Trophoblast cell (in vitro differentiated cells and primary cell): ENCODE results near the gene LRRN4.
A peak's percentile ranks its signal among the peaks of the same experiment; 100 is the strongest.

ENCODE experiments used
- DNase-seq, 2 donors: peaks; one replicate each; pipeline ENCODE4 v3.0.0-alpha.2; 2016
- H2AFZ ChIP-seq: 2 replicates; pipeline ENCODE4 v1.6.1; 2013; ENCODE audit warnings: low read length, moderate library complexity, mild to moderate bottlenecking; ENCODE audit not compliant: insufficient read depth, poor library complexity
- H2AK5ac ChIP-seq: 2 replicates; pipeline ENCODE4 v1.6.1; 2013; ENCODE audit warnings: mild to moderate bottlenecking, low read length
- H2BK120ac ChIP-seq: 2 replicates; pipeline ENCODE4 v1.6.1; 2013; ENCODE audit warnings: low read length, mild to moderate bottlenecking, moderate library complexity; ENCODE audit not compliant: insufficient read depth, poor library complexity
- H2BK12ac ChIP-seq: 2 replicates; pipeline ENCODE4 v1.6.1; 2013; ENCODE audit warnings: mild to moderate bottlenecking, low read length, moderate library complexity
- H2BK5ac ChIP-seq: 2 replicates; pipeline ENCODE4 v1.6.1; 2013; ENCODE audit warnings: low read length, low read depth, moderate library complexity, mild to moderate bottlenecking; ENCODE audit not compliant: poor library complexity
- H3K14ac ChIP-seq: 2 replicates; pipeline ENCODE4 v1.6.1; 2013; ENCODE audit warnings: mild to moderate bottlenecking, low read length
- H3K18ac ChIP-seq: 2 replicates; pipeline ENCODE4 v1.6.1; 2013; ENCODE audit warnings: mild to moderate bottlenecking, low read length
- H3K23ac ChIP-seq: 2 replicates; pipeline ENCODE4 v1.6.1; 2013; ENCODE audit warnings: low read length
- H3K27ac ChIP-seq: 2 replicates; pipeline ENCODE4 v1.5.1; 2013; ENCODE audit warnings: low read depth, mild to moderate bottlenecking, inconsistent platforms, low read length, moderate library complexity
- H3K27me3 ChIP-seq: 2 replicates; pipeline ENCODE4 v1.6.1; 2013; ENCODE audit warnings: inconsistent platforms, mild to moderate bottlenecking, low read length, moderate library complexity; ENCODE audit not compliant: insufficient read depth
- H3K36me3 ChIP-seq, 2 experiments: 1 replicate in 1 of 2; 2 replicates in 1 of 2; pipeline ENCODE4 v1.6.1; 2013; ENCODE audit warnings: low read length in 2 of 2, mild to moderate bottlenecking in 2 of 2, moderate library complexity in 1 of 2; ENCODE audit not compliant: insufficient read depth in 2 of 2, control insufficient read depth in 1 of 2
- H3K4ac ChIP-seq: 2 replicates; pipeline ENCODE4 v1.6.1; 2013; ENCODE audit warnings: low read depth, mild to moderate bottlenecking, low read length, moderate library complexity
- H3K4me1 ChIP-seq, 2 experiments: 1 replicate in 1 of 2; 2 replicates in 1 of 2; pipeline ENCODE4 v1.6.1; 2013; ENCODE audit warnings: low read length in 2 of 2, mild to moderate bottlenecking in 2 of 2, moderate library complexity in 1 of 2; ENCODE audit not compliant: insufficient read depth in 2 of 2, control insufficient read depth in 1 of 2
- H3K4me2 ChIP-seq: 2 replicates; pipeline ENCODE4 v1.6.1; 2013; ENCODE audit warnings: inconsistent platforms, mild to moderate bottlenecking, low read length, moderate library complexity
- H3K4me3 ChIP-seq: 2 replicates; pipeline ENCODE4 v1.5.1; 2013; ENCODE audit warnings: mild to moderate bottlenecking, low read depth, low read length, inconsistent platforms
- H3K79me1 ChIP-seq: one replicate; pipeline ENCODE4 v1.6.1; 2013; ENCODE audit warnings: low read length
- H3K79me2 ChIP-seq: 2 replicates; pipeline ENCODE4 v1.6.1; 2013; ENCODE audit warnings: low read length, mild to moderate bottlenecking; ENCODE audit not compliant: control insufficient read depth, insufficient read depth, poor library complexity
- H3K9ac ChIP-seq: 2 replicates; pipeline ENCODE4 v1.6.1; 2013; ENCODE audit warnings: mild to moderate bottlenecking, low read length
- H3K9me3 ChIP-seq: 2 replicates; pipeline ENCODE4 v1.6.1; 2013; ENCODE audit warnings: low read depth, mild to moderate bottlenecking, control low read depth, inconsistent platforms, low read length; ENCODE audit not compliant: insufficient read depth
- H4K12ac ChIP-seq: 2 replicates; pipeline ENCODE4 v1.6.1; 2013; ENCODE audit warnings: low read depth, mild to moderate bottlenecking, low read length, moderate library complexity
- H4K8ac ChIP-seq: 2 replicates; pipeline ENCODE4 v1.6.1; 2013; ENCODE audit warnings: low read depth, mild to moderate bottlenecking, low read length, moderate library complexity
- H4K91ac ChIP-seq: one replicate; pipeline ENCODE4 v1.6.1; 2013; ENCODE audit warnings: low read depth, mild to moderate bottlenecking, low read length, moderate library complexity
- WGBS: extraction: QIAGEN DNeasy Blood & Tissue Kit; methylation state at CpG from one replicate; pipeline ENCODE4 v1.1.7; 2013; ENCODE audit warnings: missing lambda C conversion rate; ENCODE audit not compliant: insufficient read length, insufficient coverage; ENCODE audit errors: extremely low coverage; 5-methylcytosine and 5-hydroxymethylcytosine counted together

Gene LRRN4

GRCh38 chr20:6079016-6079415 is 25.2 kb upstream of the LRRN4 start:
- H3K18ac ChIP-seq = no peak overlapping the region
- peaks cover 0 to 1% of the 10 kb centered on the region in 2 experiments for H3K4me1 ChIP-seq
- no peak overlapping the region for H3K14ac ChIP-seq
- H3K9ac ChIP-seq = no peak overlapping the region
- no peak overlapping the region for H2BK5ac ChIP-seq
- H4K8ac ChIP-seq = no peak overlapping the region
- H2AK5ac ChIP-seq = no peak overlapping the region
- DNase-seq = no peak
- H3K4me2 ChIP-seq = no peak overlapping the region
- H3K79me1 ChIP-seq = no peaks in the 10 kb centered on the region
- no peak overlapping the region for H3K27ac ChIP-seq
- no peak overlapping the region for H4K12ac ChIP-seq
- no peak overlapping the region for H2AFZ ChIP-seq
- no CpG with 5 or more reads among the region's 2 CpGs for WGBS
- H2BK120ac ChIP-seq = no peak overlapping the region
- H3K36me3 ChIP-seq = peaks cover 23 to 48% of the 10 kb centered on the region in 2 experiments
- H3K27me3 ChIP-seq = no peaks in the 10 kb centered on the region
- no peak overlapping the region for H4K91ac ChIP-seq
- no peak overlapping the region for H3K23ac ChIP-seq
- H3K4me3 ChIP-seq = no peak overlapping the region
- H2BK12ac ChIP-seq = no peak overlapping the region
- no peaks in the 10 kb centered on the region for H3K9me3 ChIP-seq
- H3K4ac ChIP-seq = no peak overlapping the region
- no peaks in the 10 kb centered on the region for H3K79me2 ChIP-seq

DNA sequence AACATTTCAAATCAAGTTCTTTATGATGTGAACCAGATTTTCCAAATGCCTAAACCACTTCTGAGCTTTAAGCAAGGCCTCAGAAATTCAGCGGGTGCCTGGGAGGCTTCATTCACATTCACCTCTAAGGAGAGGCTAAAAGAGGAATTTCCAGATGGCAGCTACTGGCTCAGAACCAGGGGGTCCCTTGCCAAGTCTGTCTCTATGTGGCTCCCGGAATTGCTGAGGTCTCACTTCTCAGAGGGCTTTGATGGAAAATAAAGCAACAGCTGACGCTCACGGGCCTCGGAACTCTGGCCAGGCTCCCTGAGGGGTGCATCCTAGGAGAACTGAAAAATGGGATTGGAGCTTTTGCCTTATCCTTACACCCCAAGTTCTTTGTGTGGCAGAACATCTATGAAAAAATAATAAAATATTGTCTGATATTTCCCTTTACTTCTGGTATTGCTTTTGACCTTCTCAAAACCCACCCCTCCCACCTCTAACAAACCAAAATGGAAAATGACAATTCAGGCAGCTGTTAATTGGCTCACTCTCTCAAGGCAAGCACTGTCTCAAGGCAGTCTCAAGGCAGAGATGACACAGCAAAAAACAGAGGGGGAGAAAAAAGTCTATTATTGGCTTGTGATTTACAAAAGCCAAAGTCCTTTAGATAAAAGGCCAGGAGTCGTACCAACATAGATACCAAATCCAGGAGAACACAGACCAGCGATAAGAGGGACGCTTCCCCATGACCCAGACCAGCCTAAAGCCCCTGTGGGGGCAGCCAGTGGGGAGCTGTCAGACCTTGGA is 21.8 kb upstream of the LRRN4 start:
- Histone ChIP-seq H2BK12ac (no peak overlapping the region), H3K4me2 (no peak overlapping the region), H3K4me3 (no peak overlapping the region), H3K9me3 (peaks cover 2% of the 10 kb centered on the region), H2AFZ (no peak overlapping the region), H3K14ac (no peak overlapping the region), H3K27me3 (no peaks in the 10 kb centered on the region), H4K12ac (no peak overlapping the region), H3K9ac (no peak overlapping the region), H3K79me2 (no peaks in the 10 kb centered on the region), H3K4me1 (peaks cover 0 to 2% of the 10 kb centered on the region in 2 experiments), H3K27ac (no peak overlapping the region), H4K8ac (no peak overlapping the region), H3K79me1 (no peaks in the 10 kb centered on the region), H3K23ac (no peak overlapping the region), H4K91ac (no peak overlapping the region), H2AK5ac (no peak overlapping the region), H2BK5ac (no peak overlapping the region), H3K18ac (no peak overlapping the region), H3K36me3 (peaks cover 12 to 32% of the 10 kb centered on the region in 2 experiments), H2BK120ac (no peak overlapping the region), H3K4ac (no peak overlapping the region)
- DNase-seq = no peak
- no CpG with 5 or more reads among the region's 8 CpGs for WGBS

- Histone ChIP-seq H4K91ac (no peak overlapping the region), H3K27me3 (no peaks in the 10 kb centered on the region), H2BK12ac (no peak overlapping the region), H2AK5ac (no peak overlapping the region), H3K36me3 (peaks cover 14 to 26% of the 10 kb centered on the region in 2 experiments), H3K4me1 (peaks cover 0 to 2% of the 10 kb centered on the region in 2 experiments), H3K79me2 (no peaks in the 10 kb centered on the region), H3K4me2 (no peak overlapping the region), H2BK5ac (no peak overlapping the region), H3K4me3 (no peak overlapping the region), H2BK120ac (no peak overlapping the region), H3K14ac (no peak overlapping the region), H4K8ac (no peak overlapping the region), H4K12ac (no peak overlapping the region), H3K9me3 (peaks cover 2% of the 10 kb centered on the region), H3K18ac (no peak overlapping the region), H2AFZ (no peak overlapping the region), H3K79me1 (no peaks in the 10 kb centered on the region), H3K9ac (no peak overlapping the region), H3K4ac (no peak overlapping the region), H3K23ac (no peak overlapping the region), H3K27ac (no peak overlapping the region)
- no CpG with 5 or more reads among the region's 2 CpGs for WGBS
- DNase-seq = no peak
Observed at GRCh38 chr20:6074784-6075183, 20.9 kb upstream of the LRRN4 start.

GRCh38 chr20:6074145-6074561 is 20.3 kb upstream of the LRRN4 start:
- DNase-seq = no peak

More at GRCh38 chr20:6074145-6074561, 20.3 kb upstream of the LRRN4 start:
- Histone ChIP-seq H3K4ac (no peak overlapping the region), H3K4me2 (no peak overlapping the region), H3K27me3 (no peaks in the 10 kb centered on the region), H3K36me3 (peaks cover 14 to 29% of the 10 kb centered on the region in 2 experiments), H2BK5ac (no peak overlapping the region), H3K27ac (no peak overlapping the region), H3K9me3 (peaks cover 2% of the 10 kb centered on the region), H2AK5ac (no peak overlapping the region), H4K12ac (no peak overlapping the region), H2BK12ac (no peak overlapping the region), H2BK120ac (no peak overlapping the region), H3K79me2 (no peaks in the 10 kb centered on the region), H3K23ac (no peak overlapping the region), H3K18ac (no peak overlapping the region), H2AFZ (no peak overlapping the region), H4K91ac (no peak overlapping the region), H3K14ac (no peak overlapping the region), H3K79me1 (no peaks in the 10 kb centered on the region), H3K4me1 (peaks cover 0 to 2% of the 10 kb centered on the region in 2 experiments), H3K4me3 (no peak overlapping the region), H3K9ac (no peak overlapping the region), H4K8ac (peak overlapping the region; percentile 40)
- no CpG with 5 or more reads among the region's 2 CpGs for WGBS
